Heart right ventricle (tissue), 16 donors: ENCODE data around the gene RPN1. TPM values are rescaled to one million over a fixed set of nuclear protein-coding genes. Genes with fewer than 3 reads are reported as not detected.

Experiments used
- ATAC-seq, 8 donors: fragments of 200-7000 bp; cut with Tn5 transposase; one replicate each; pipeline ENCODE4 v1.9.1; 2020; ENCODE audit warnings: mild to moderate bottlenecking in 8 of 8, moderate library complexity in 8 of 8, moderate number of reproducible peaks in 1 of 8
- DNase-seq, 2 donors: peaks; one replicate each; pipeline ENCODE4 v3.0.0-alpha.2; 2020
- H3K27ac ChIP-seq, 10 donors: fragments of 200-600 bp; sonication (generic) in 2 of 10; one replicate each; pipeline versions ENCODE4 v1.5.0 to v1.8.0; 2020 to 2022; ENCODE audit warnings: mild to moderate bottlenecking in 3 of 10
- H3K27me3 ChIP-seq, 7 donors: fragments of 200-600 bp; one replicate each; pipeline ENCODE4 v1.8.0; 2021 to 2022; ENCODE audit warnings: mild to moderate bottlenecking in 2 of 7
- H3K36me3 ChIP-seq, 9 donors: fragments of 200-600 bp; sonication (generic) in 1 of 9; one replicate each; pipeline versions ENCODE4 v1.5.0 to v1.8.0; 2020 to 2022; ENCODE audit warnings: mild to moderate bottlenecking in 2 of 9
- H3K4me1 ChIP-seq, 9 donors: fragments of 200-600 bp; sonication (generic) in 1 of 9; one replicate each; pipeline versions ENCODE4 v1.5.0 to v1.8.0; 2020 to 2022; ENCODE audit warnings: mild to moderate bottlenecking in 4 of 9
- H3K4me3 ChIP-seq, 10 donors: fragments of 200-600 bp; sonication (generic) in 2 of 10; one replicate each; pipeline versions ENCODE4 v1.5.0 to v1.8.0; 2020 to 2022; ENCODE audit warnings: mild to moderate bottlenecking in 7 of 10, moderate library complexity in 2 of 10
- H3K9me3 ChIP-seq, 11 donors: fragments of 200-600 bp in 10 of 11; sonication (generic) in 2 of 11; one replicate each; pipeline versions ENCODE4 v1.5.0 to v1.8.0; 2013 to 2022; ENCODE audit warnings: mild to moderate bottlenecking in 2 of 11, control low read depth in 1 of 11, moderate library complexity in 1 of 11
- WGBS, 2 donors: extraction: QIAGEN DNeasy Blood & Tissue Kit; methylation state at CpG; one replicate each; pipeline ENCODE4 v1.1.7; 2013; ENCODE audit warnings: inconsistent platforms in 1 of 2; 5-methylcytosine and 5-hydroxymethylcytosine counted together
- intact Hi-C, 10 donors: fragments of 100-400 bp; cut with DNase I; formaldehyde crosslinking; loops; one replicate each; pipeline versions ENCODE4 v1.11.1 to v1.14.2; 2022
- polyA plus RNA-seq, 2 donors: library from polyadenylated mRNA; stranded (reverse); fragments of 200-250 nt; gene quantifications; one replicate each; pipeline ENCODE4 v1.2.3, GENCODE V29; 2013
- total RNA-seq, 10 donors: library from RNA; stranded (reverse); fragmentation: NEBNext Ultra II Directional in 3 of 10; extraction: Animal tissue kit (Norgen Biotek cat#: 25700) in 3 of 10; gene quantifications; one replicate each; pipeline versions ENCODE4 v1.2.1 to v1.2.4, GENCODE V29; 2021 to 2023
- TF ChIP-seq, protein P1 (sequence below), 9 donors: fragments of 200-600 bp; sonication (generic) in 2 of 9; IDR thresholded peaks; one replicate each; pipeline versions ENCODE4 v1.5.0 to v1.8.0; 2021 to 2022; ENCODE audit warnings: antibody characterized with exemption in 9 of 9, mild to moderate bottlenecking in 5 of 9, moderate library complexity in 1 of 9
- donor health status: Arrhythmogenic right ventricular cardiomyopathy.
- donor health status: ischemic (EF 13 %, LVEDD 7.1; RV severe dilation, severe dysfunction).
- donor health status: healthy with polysubstance abuse.
- donor health status: DM: no; HTN: yes; CAD: no.
- donor health status: DM: no; HTN: no; CAD: no.
- donor health status: ischemic (EF 25% LVEDD 6.9; RV normal size, moderate dysfunction).
- donor health status: ischemic (EF 25% LVEDD 5.7; RV mildly dilated, moderate dysfunction).
- donor health status: healthy.
- donor health status: DM: yes; HTN: yes; CAD: no.
- donor health status: Ischemic cardiomyopathy.
- donor health status: ischemic (EF 35%, LVEDD 5.7; RV mildly dilated, moderate dysfunction).
- donor health status: nonischemic (EF 11% LVEDD 7.7; RV severe dilation, severe dysfunction).
- donor health status: DM: yes; HTN: yes; CAD: no.
- donor health status: PGD.
- donor health status: ischemic (EF 29% LVEDD 5.4; RV normal size, mild dysfunction).
- donor health status: nonischemic (EF 23%, LVEDD 6.1; RV moderate dilation, normal function).

Gene RPN1
- total and polyA plus RNA-seq, 12 donors = 44.3 to 238 (median 83.6) TPM

- intact Hi-C loops = loop anchor here in 7 of 10 donors (2.0 to 10.0 kb wide), 6 partner anchors 179 to 524 kb away; no protein-coding TSS in a partner anchor
- ATAC-seq = no peak
- Histone ChIP-seq H3K4me3 (peak overlapping the region; percentile 63 to 95 (median 80)), H3K27ac (peak overlapping the region in 9 of 10 donors; percentile 76 to 90 (median 85)), H3K36me3 (peaks cover 6 to 49% (median 16%) of the 10 kb centered on the region in 9 donors), H3K27me3 (no peaks in the 10 kb centered on the region), H3K9me3 (no peaks in the 10 kb centered on the region), H3K4me1 (peaks cover 11 to 38% (median 25%) of the 10 kb centered on the region in 9 donors)
- WGBS, 2 donors = 26 to 34% methylated on average over 5 of the region's 5 CpGs
- TF ChIP-seq, protein P1, sequence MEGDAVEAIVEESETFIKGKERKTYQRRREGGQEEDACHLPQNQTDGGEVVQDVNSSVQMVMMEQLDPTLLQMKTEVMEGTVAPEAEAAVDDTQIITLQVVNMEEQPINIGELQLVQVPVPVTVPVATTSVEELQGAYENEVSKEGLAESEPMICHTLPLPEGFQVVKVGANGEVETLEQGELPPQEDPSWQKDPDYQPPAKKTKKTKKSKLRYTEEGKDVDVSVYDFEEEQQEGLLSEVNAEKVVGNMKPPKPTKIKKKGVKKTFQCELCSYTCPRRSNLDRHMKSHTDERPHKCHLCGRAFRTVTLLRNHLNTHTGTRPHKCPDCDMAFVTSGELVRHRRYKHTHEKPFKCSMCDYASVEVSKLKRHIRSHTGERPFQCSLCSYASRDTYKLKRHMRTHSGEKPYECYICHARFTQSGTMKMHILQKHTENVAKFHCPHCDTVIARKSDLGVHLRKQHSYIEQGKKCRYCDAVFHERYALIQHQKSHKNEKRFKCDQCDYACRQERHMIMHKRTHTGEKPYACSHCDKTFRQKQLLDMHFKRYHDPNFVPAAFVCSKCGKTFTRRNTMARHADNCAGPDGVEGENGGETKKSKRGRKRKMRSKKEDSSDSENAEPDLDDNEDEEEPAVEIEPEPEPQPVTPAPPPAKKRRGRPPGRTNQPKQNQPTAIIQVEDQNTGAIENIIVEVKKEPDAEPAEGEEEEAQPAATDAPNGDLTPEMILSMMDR (IDR thresholded peaks at IDR 0.05) = no peak
- no peak for DNase-seq
These were observed 32.3 kb downstream of the RPN1 start for GRCh38 chr3:128618398-128618726.

- no peaks in the 10 kb centered on the region for H3K27me3 ChIP-seq
- H3K4me1 ChIP-seq = peaks cover 10 to 33% (median 22%) of the 10 kb centered on the region in 9 donors
- peaks cover 6 to 43% (median 16%) of the 10 kb centered on the region in 9 donors for H3K36me3 ChIP-seq
- H3K4me3 ChIP-seq = peak overlapping the region; percentile 63 to 95 (median 80)
- DNase-seq = peak; percentile 97 to 99
- TF ChIP-seq, protein P1 (IDR thresholded peaks at IDR 0.05) = peak; percentile 87 to 99 (median 98)
- intact Hi-C loops = loop anchor here in 8 of 10 donors (2.0 to 10.0 kb wide), 7 partner anchors 180 to 523 kb away; no protein-coding TSS in a partner anchor
- 0 to 1% methylated on average over 61 of the region's 61 CpGs for WGBS, 2 donors
- ATAC-seq = peak; percentile 94 to 99 (median 98)
- peak overlapping the region; percentile 41 to 90 (median 84) for H3K27ac ChIP-seq
- H3K9me3 ChIP-seq = no peaks in the 10 kb centered on the region
These were observed 32.8 kb downstream of the RPN1 start for GRCh38 chr3:128617557-128618397.

- Histone ChIP-seq H3K27ac (peak overlapping the region in 9 of 10 donors; percentile 63 to 90 (median 85)), H3K27me3 (no peaks in the 10 kb centered on the region), H3K4me3 (peak overlapping the region in 9 of 10 donors; percentile 63 to 95 (median 80)), H3K9me3 (no peaks in the 10 kb centered on the region), H3K4me1 (peaks cover 10 to 33% (median 22%) of the 10 kb centered on the region in 9 donors), H3K36me3 (peaks cover 6 to 38% (median 14%) of the 10 kb centered on the region in 9 donors)
- intact Hi-C loops = loop anchor here in 8 of 10 donors (2.0 to 10.0 kb wide), 6 partner anchors 180 to 522 kb away; no protein-coding TSS in a partner anchor
- TF ChIP-seq, protein P1 (IDR thresholded peaks at IDR 0.05) = no peak
- DNase-seq (no peak), ATAC-seq (no peak)
- WGBS, 2 donors = 58 to 59% methylated on average over 9 of the region's 9 CpGs
These were observed 33.4 kb downstream of the RPN1 start for GRCh38 chr3:128617270-128617556.

- intact Hi-C loops = loop anchor here in 8 of 10 donors (2.0 to 10.0 kb wide), 6 partner anchors 181 to 522 kb away; no protein-coding TSS in a partner anchor
- H3K4me3 ChIP-seq = peak overlapping the region in 7 of 10 donors; percentile 63 to 95 (median 80)
- 88 to 95% methylated on average over 16 of the region's 16 CpGs for WGBS, 2 donors
- H3K36me3 ChIP-seq = peaks cover 6 to 32% (median 8%) of the 10 kb centered on the region in 9 donors
- no peaks in the 10 kb centered on the region for H3K9me3 ChIP-seq
- peaks cover 10 to 33% (median 22%) of the 10 kb centered on the region in 9 donors for H3K4me1 ChIP-seq
- DNase-seq (no peak), ATAC-seq (peak in 6 of 8 donors; percentile 0 to 34 (median 2))
- H3K27ac ChIP-seq = peak overlapping the region in 8 of 10 donors; percentile 76 to 90 (median 87)
- no peaks in the 10 kb centered on the region for H3K27me3 ChIP-seq
- TF ChIP-seq, protein P1 (IDR thresholded peaks at IDR 0.05) = no peak
These were observed 33.9 kb downstream of the RPN1 start for GRCh38 chr3:128616516-128617269.
